HCT116 (cell line): ENCODE measurements around the gene PRKCZ. TPM values are rescaled to one million over a fixed set of nuclear protein-coding genes. Genes with fewer than 3 reads are reported as not detected.

Experiments used
- ATAC-seq: fragments of 200-7000 bp; cut with Tn5 transposase; 2 replicates; pipeline ENCODE4 v1.9.1; 2020; ENCODE audit warnings: mild to moderate bottlenecking, moderate library complexity
- BruUV-seq: library from RNA; stranded (reverse); fragments of 400-500 nt; replicated peaks from 2 replicates; lab custom pipeline; 2021; lab: Mats Ljungman, UMichigan
- CTCF ChIA-PET: fragments of 300-600 bp; sonication (Branson Sonifier 250); formaldehyde crosslinking; loops from one replicate; lab custom pipeline; 2021; ENCODE audit warnings: antibody characterized with exemption; lab: Charles Lee
- POLR2A ChIA-PET: fragments of 300-600, 350-600 bp; sonication (Branson Sonifier 250); formaldehyde crosslinking; loops from one replicate; lab custom pipeline; 2021; ENCODE audit warnings: antibody characterized with exemption; lab: Charles Lee
- RAD21 ChIA-PET, 2 experiments: fragments of 300-600 bp; sonication (Branson Sonifier 250); formaldehyde crosslinking; loops; one replicate each; lab custom pipeline; 2023; ENCODE audit warnings: low total read pairs in 2 of 2; ENCODE audit not compliant: uncharacterized antibody in 2 of 2, unreplicated experiment in 2 of 2, low non-redundant PET in 1 of 2; lab: Charles Lee
- DNase-seq: peaks from one replicate; pipeline ENCODE4 v3.0.0-alpha.2; 2010; ENCODE audit warnings: low read depth, low spot score
- H2AFZ ChIP-seq: fragments of 200-600 bp; shearing (Covaris generic), sonication (generic); 2 replicates; pipeline ENCODE4 v1.6.1; 2017; ENCODE audit warnings: low read depth, mixed run types, mixed read lengths, antibody characterized with exemption, low read length; ENCODE audit not compliant: poor library complexity, severe bottlenecking
- H3K27ac ChIP-seq: 2 replicates; pipeline ENCODE4 v1.5.1; 2012; ENCODE audit warnings: low read depth, low read length
- H3K27me3 ChIP-seq: fragments of 200-600 bp; sonication (generic); 2 replicates; pipeline ENCODE4 v1.6.1; 2016; ENCODE audit warnings: mixed run types, low read length, mixed read lengths; ENCODE audit not compliant: insufficient read depth
- H3K36me3 ChIP-seq, 2 experiments: fragments of 200-500 bp in 1 of 2; fragments of 200-600 bp in 1 of 2; sonication (Bioruptor generic) in 1 of 2; sonication (generic) in 1 of 2; 2 replicates each; pipeline versions ENCODE4 v1.5.1 to v1.6.1; 2014 to 2016; ENCODE audit warnings: low read length in 2 of 2, inconsistent platforms in 1 of 2, mixed read lengths in 1 of 2, mixed run types in 1 of 2; ENCODE audit not compliant: insufficient read depth in 2 of 2, control insufficient read depth in 1 of 2
- H3K4me1 ChIP-seq, 2 experiments: fragments of 200-600 bp in 1 of 2; sonication (generic) in 1 of 2; 2 replicates each; pipeline versions ENCODE4 v1.5.1 to v1.6.1; 2012 to 2017; ENCODE audit warnings: low read length in 2 of 2, inconsistent platforms in 1 of 2, mild to moderate bottlenecking in 1 of 2, mixed read lengths in 1 of 2, mixed run types in 1 of 2, moderate library complexity in 1 of 2; ENCODE audit not compliant: insufficient read depth in 2 of 2, control insufficient read depth in 1 of 2
- H3K4me2 ChIP-seq: fragments of 200-600 bp; sonication (generic); 2 replicates; pipeline ENCODE4 v1.6.1; 2017; ENCODE audit warnings: mixed run types, low read length, mixed read lengths
- H3K4me3 ChIP-seq, 2 experiments: fragments of 200-600 bp in 1 of 2; sonication (generic) in 1 of 2; replicated peaks in 1 of 2; 2 replicates each; pipeline ENCODE4 v1.5.1; 2011 to 2016; ENCODE audit warnings: low read length in 2 of 2, control low read depth in 1 of 2, low read depth in 1 of 2, mild to moderate bottlenecking in 1 of 2, mixed read lengths in 1 of 2, mixed run types in 1 of 2
- H3K79me2 ChIP-seq: fragments of 200-600 bp; sonication (generic); 2 replicates; pipeline ENCODE4 v1.6.1; 2017; ENCODE audit warnings: mild to moderate bottlenecking, mixed run types, low read length, moderate library complexity, mixed read lengths; ENCODE audit not compliant: insufficient read depth
- H3K9ac ChIP-seq: fragments of 200-600 bp; sonication (generic); 2 replicates; pipeline ENCODE4 v1.6.1; 2016; ENCODE audit warnings: low read length, mixed read lengths
- H3K9me2 ChIP-seq: fragments of 200-600 bp; sonication (generic), shearing (Covaris generic); 2 replicates; pipeline ENCODE4 v1.6.1; 2017; ENCODE audit warnings: mixed run types, mild to moderate bottlenecking, moderate library complexity; ENCODE audit not compliant: insufficient read depth
- H3K9me3 ChIP-seq, 2 experiments: fragments of 200-500 bp in 1 of 2; fragments of 200-600 bp in 1 of 2; sonication (Bioruptor generic) in 1 of 2; sonication (generic) in 1 of 2; 2 replicates each; pipeline ENCODE4 v1.6.1; 2014 to 2017; ENCODE audit warnings: low read length in 2 of 2, mixed read lengths in 2 of 2, inconsistent platforms in 1 of 2, low read depth in 1 of 2, mild to moderate bottlenecking in 1 of 2, mixed run types in 1 of 2, moderate library complexity in 1 of 2; ENCODE audit not compliant: control insufficient read depth in 1 of 2, insufficient read depth in 1 of 2
- H4K20me1 ChIP-seq: fragments of 200-600 bp; sonication (generic), shearing (Covaris generic); 2 replicates; pipeline ENCODE4 v1.6.1; 2017; ENCODE audit warnings: mixed run types, mild to moderate bottlenecking, moderate library complexity; ENCODE audit not compliant: insufficient read depth
- ATF3 ChIP-seq: IDR thresholded peaks from 2 replicates; pipeline ENCODE4 v1.6.1; 2012
- CBX3 ChIP-seq: IDR thresholded peaks from 2 replicates; pipeline ENCODE4 v1.6.1; 2012; ENCODE audit warnings: low read depth
- CEBPB ChIP-seq: IDR thresholded peaks from 2 replicates; pipeline ENCODE4 v1.6.1; 2012; ENCODE audit warnings: low read depth
- EGR1 ChIP-seq: IDR thresholded peaks from 2 replicates; pipeline ENCODE4 v1.6.1; 2012; ENCODE audit warnings: low read depth
- ELF1 ChIP-seq: IDR thresholded peaks from 2 replicates; pipeline ENCODE4 v1.6.1; 2012; ENCODE audit warnings: low read depth, borderline replicate concordance
- EZH2phosphoT487 ChIP-seq: fragments of 200-600 bp; IDR thresholded peaks from 2 replicates; pipeline ENCODE4 v1.6.1; 2018; ENCODE audit warnings: antibody characterized with exemption, borderline replicate concordance
- FOSL1 ChIP-seq: IDR thresholded peaks from 2 replicates; pipeline ENCODE4 v1.6.1; 2012; ENCODE audit warnings: low read depth
- MAX ChIP-seq: IDR thresholded peaks from 2 replicates; pipeline ENCODE4 v1.6.1; 2012
- POLR2A ChIP-seq: IDR thresholded peaks from 2 replicates; pipeline ENCODE4 v1.7.0; 2011; ENCODE audit warnings: borderline replicate concordance; ENCODE audit not compliant: insufficient read depth, insufficient read length; ENCODE audit errors: extremely low read depth
- POLR2AphosphoS5 ChIP-seq: IDR thresholded peaks from 2 replicates; pipeline ENCODE4 v1.6.1; 2011; ENCODE audit warnings: mild to moderate bottlenecking, low read depth, low read length, moderate library complexity
- RAD21 ChIP-seq: IDR thresholded peaks from 2 replicates; pipeline ENCODE4 v1.6.1; 2012; ENCODE audit warnings: low read depth, mild to moderate bottlenecking
- REST ChIP-seq: IDR thresholded peaks from 2 replicates; pipeline ENCODE4 v1.6.1; 2012; ENCODE audit warnings: low read depth
- SIN3A ChIP-seq: IDR thresholded peaks from 2 replicates; pipeline ENCODE4 v1.6.1; 2012; ENCODE audit warnings: low read depth
- SRF ChIP-seq: IDR thresholded peaks from 2 replicates; pipeline ENCODE4 v1.6.1; 2012; ENCODE audit warnings: low read depth
- YY1 ChIP-seq: IDR thresholded peaks from 2 replicates; pipeline ENCODE4 v1.6.1; 2011; ENCODE audit warnings: low read length, low read depth, moderate library complexity, mild to moderate bottlenecking; ENCODE audit not compliant: insufficient replicate concordance; ENCODE audit errors: extremely low read depth
- ZBTB33 ChIP-seq: IDR thresholded peaks from 2 replicates; pipeline ENCODE4 v1.6.1; 2011; ENCODE audit warnings: mild to moderate bottlenecking, low read length, moderate library complexity; ENCODE audit not compliant: insufficient replicate concordance; ENCODE audit errors: extremely low read depth
- ZFX ChIP-seq: fragments of 450-650 bp; IDR thresholded peaks from 2 replicates; pipeline ENCODE4 v1.6.1; 2017
- ZNF274 ChIP-seq: fragments of 200-500 bp; sonication (Bioruptor generic); IDR thresholded peaks from 2 replicates; pipeline ENCODE4 v1.6.1; 2014; ENCODE audit warnings: mild to moderate bottlenecking, low read depth, low read length, inconsistent platforms
- intact Hi-C: fragments of 100-400 bp; cut with micrococcal nuclease; formaldehyde crosslinking; loops from 2 replicates; pipeline ENCODE4 v1.10.0; 2022
- total RNA-seq: library from RNA; stranded (reverse); gene quantifications from one replicate; pipeline ENCODE4 v1.2.1, GENCODE V29; 2021; ENCODE audit not compliant: unreplicated experiment

PRKCZ gene
- total RNA-seq, 1 experiment from 2014 or later: 46.8 TPM

GRCh38 chr1:2133879-2134215 lies 83.6 kb downstream of the PRKCZ start (continued):
- TF ChIP-seq SIN3A: no peak
- TF ChIP-seq EZH2phosphoT487: no peak
- no peak for TF ChIP-seq ELF1
- no peak for TF ChIP-seq CBX3
- TF ChIP-seq SRF: no peak
- TF ChIP-seq REST: no peak
- TF ChIP-seq EGR1: no peak
- TF ChIP-seq CEBPB: no peak
- no peak for TF ChIP-seq POLR2AphosphoS5
- no peak for TF ChIP-seq FOSL1
- TF ChIP-seq, all 23 proteins: peak for 0

- intact Hi-C loops: no loop called here
- Histone ChIP-seq H3K27ac (no peak overlapping the region), H3K4me1 (peaks cover 16 to 52% of the 10 kb centered on the region in 2 experiments), H3K9me2 (no peaks in the 10 kb centered on the region), H2AFZ (no peak overlapping the region), H3K9ac (no peak overlapping the region), H4K20me1 (no peaks in the 10 kb centered on the region), H3K4me3 (no peak overlapping the region), H3K9me3 (no peaks in the 10 kb centered on the region), H3K27me3 (no peaks in the 10 kb centered on the region), H3K79me2 (peaks cover 9% of the 10 kb centered on the region; the same call in 1 of the 2 replicates), H3K4me2 (peak overlapping the region; percentile 82), H3K36me3 (no peaks in the 10 kb centered on the region)
- ChIA-PET CTCF (no interaction called here), POLR2A (no interaction called here), RAD21 (no interaction called here)
- DNase-seq (no peak), ATAC-seq (no peak)
- BruUV-seq: no TSS peak
- no peak for TF ChIP-seq ZNF274
- TF ChIP-seq SIN3A: no peak
- TF ChIP-seq RAD21: no peak
- no peak for TF ChIP-seq ATF3
- TF ChIP-seq SRF: no peak
- no peak for TF ChIP-seq REST
- TF ChIP-seq FOSL1: no peak
- TF ChIP-seq ZFX: no peak
- no peak for TF ChIP-seq YY1
- TF ChIP-seq MAX: no peak
- no peak for TF ChIP-seq ZBTB33
- no peak for TF ChIP-seq POLR2A
These were observed 84.0 kb downstream of the PRKCZ start for GRCh38 chr1:2134266-2134620.
